HepG2 (cell line): ENCODE measurements around the gene APRT. TPM values are rescaled to one million over a fixed set of nuclear protein-coding genes. Genes with fewer than 3 reads are reported as not detected.

ENCODE experiments used
- CREM ChIP-seq, 2 experiments: sonication (generic) in 1 of 2; formaldehyde crosslinking in 1 of 2; IDR thresholded peaks; 2 replicates each; pipeline versions ENCODE4 v1.4.0 to v1.6.1; 2016 to 2020; ENCODE audit warnings: antibody characterized with exemption in 1 of 2, mild to moderate bottlenecking in 1 of 2, missing genetic modification reagents in 1 of 2
- ELF3 ChIP-seq: IDR thresholded peaks from 2 replicates; pipeline ENCODE4 v1.6.1; 2016; ENCODE audit warnings: missing genetic modification reagents, missing compliant biosample characterization
- GFI1 ChIP-seq: sonication (generic); formaldehyde crosslinking; IDR thresholded peaks from 2 replicates; pipeline ENCODE4 v1.5.0; 2020; ENCODE audit warnings: missing genetic modification reagents, mild to moderate bottlenecking, borderline replicate concordance
- HDAC1 ChIP-seq: sonication (generic); formaldehyde crosslinking; IDR thresholded peaks from 2 replicates; pipeline ENCODE4 v1.5.1; 2020; ENCODE audit warnings: mild to moderate bottlenecking, missing genetic modification reagents
- ONECUT2 ChIP-seq: sonication (generic); formaldehyde crosslinking; IDR thresholded peaks from 2 replicates; pipeline ENCODE4 v1.4.0; 2020; ENCODE audit warnings: missing genetic modification reagents
- PRPF4 ChIP-seq: fragments of 200-400 bp; formaldehyde crosslinking; IDR thresholded peaks from 2 replicates; pipeline ENCODE4 v1.6.1; 2016; ENCODE audit warnings: low read length, low read depth; ENCODE audit not compliant: poor library complexity, severe bottlenecking
- SMC3 ChIP-seq: IDR thresholded peaks from 2 replicates; pipeline ENCODE4 v1.6.1; 2011; ENCODE audit warnings: low read length, improper control_type of control experiment
- SOX5 ChIP-seq: IDR thresholded peaks from 2 replicates; pipeline ENCODE4 v1.6.1; 2016; ENCODE audit warnings: borderline replicate concordance
- SSRP1 ChIP-seq: IDR thresholded peaks from 2 replicates; pipeline ENCODE4 v1.6.1; 2016; ENCODE audit warnings: control low read depth
- SUZ12 ChIP-seq: fragments of 150-350 bp; IDR thresholded peaks from 2 replicates; pipeline ENCODE4 v1.6.1; 2014; ENCODE audit warnings: low read depth, low read length
- TBP ChIP-seq: sonication (generic); formaldehyde crosslinking; IDR thresholded peaks from 2 replicates; pipeline ENCODE4 v1.5.0; 2020; ENCODE audit warnings: missing genetic modification reagents
- ZBTB1 ChIP-seq: sonication (generic); formaldehyde crosslinking; IDR thresholded peaks from 2 replicates; pipeline ENCODE4 v1.4.0; 2020; ENCODE audit warnings: missing genetic modification reagents, borderline replicate concordance
- ZC3H13 ChIP-seq: sonication (generic); formaldehyde crosslinking; IDR thresholded peaks from 2 replicates; pipeline ENCODE4 v1.8.1; 2023; ENCODE audit warnings: mild to moderate bottlenecking, missing genetic modification reagents, moderate library complexity
- ZNF468 ChIP-seq: sonication (generic); formaldehyde crosslinking; IDR thresholded peaks from 2 replicates; pipeline ENCODE4 v1.8.0; 2022; ENCODE audit warnings: mild to moderate bottlenecking, moderate library complexity, missing genetic modification reagents
- ZNF703 ChIP-seq: sonication (generic); formaldehyde crosslinking; IDR thresholded peaks from 2 replicates; pipeline ENCODE4 v1.5.1; 2020; ENCODE audit warnings: missing genetic modification reagents, mild to moderate bottlenecking, moderate library complexity, borderline replicate concordance
- ZNF780A ChIP-seq: sonication (generic); formaldehyde crosslinking; IDR thresholded peaks from 2 replicates; pipeline ENCODE4 v1.8.0; 2022; ENCODE audit warnings: mild to moderate bottlenecking, missing genetic modification reagents, moderate library complexity
- polyA plus RNA-seq, 8 experiments: library from polyadenylated mRNA; depleted of rRNA in 3 of 8; stranded (reverse) in 7 of 8; unstranded in 1 of 8; fragments of >200 nt; fragmentation: Illumina TruSeq in 4 of 8; extraction: Trizol in 4 of 8; gene quantifications; 2 replicates each; pipeline versions ENCODE4 v1.2.1 to v1.2.3, GENCODE V29; 2011 to 2016; ENCODE audit warnings: low read depth in 4 of 8, missing spikeins in 1 of 8, mixed read lengths in 1 of 8; ENCODE audit not compliant: insufficient read depth in 1 of 8
- total RNA-seq, 5 experiments: library from RNA; depleted of rRNA; stranded (reverse); fragments of >200 nt; fragmentation: Illumina TruSeq; extraction: Trizol; gene quantifications; 2 replicates each; pipeline ENCODE4 v1.2.3, GENCODE V29; 2016; ENCODE audit warnings: low read depth in 1 of 5
- TF ChIP-seq, protein P1 (sequence below): sonication (generic); formaldehyde crosslinking; IDR thresholded peaks from 2 replicates; pipeline ENCODE4 v1.5.0; 2020; ENCODE audit warnings: missing genetic modification reagents, mild to moderate bottlenecking, borderline replicate concordance
- TF ChIP-seq, protein P2 (sequence below): fragments of 450-650 bp; IDR thresholded peaks from 2 replicates; pipeline ENCODE4 v1.6.1; 2017
- TF ChIP-seq, protein P3 (sequence below): sonication (generic); formaldehyde crosslinking; IDR thresholded peaks from 2 replicates; pipeline ENCODE4 v1.5.0; 2020; ENCODE audit warnings: mild to moderate bottlenecking, missing genetic modification reagents
- TF ChIP-seq, protein P4 (sequence below): sonication (generic); formaldehyde crosslinking; IDR thresholded peaks from 2 replicates; pipeline ENCODE4 v1.5.0; 2020; ENCODE audit warnings: missing genetic modification reagents
- TF ChIP-seq, protein P5 (sequence below): sonication (generic); formaldehyde crosslinking; IDR thresholded peaks from 2 replicates; pipeline ENCODE4 v1.4.0; 2020; ENCODE audit warnings: missing genetic modification reagents

The APRT gene
- total and polyA plus RNA-seq, 2 of the 13 experiments (the other 11 are each of a cell fraction or from before 2014, with no cell fraction given) = 155 to 242 TPM

DNA sequence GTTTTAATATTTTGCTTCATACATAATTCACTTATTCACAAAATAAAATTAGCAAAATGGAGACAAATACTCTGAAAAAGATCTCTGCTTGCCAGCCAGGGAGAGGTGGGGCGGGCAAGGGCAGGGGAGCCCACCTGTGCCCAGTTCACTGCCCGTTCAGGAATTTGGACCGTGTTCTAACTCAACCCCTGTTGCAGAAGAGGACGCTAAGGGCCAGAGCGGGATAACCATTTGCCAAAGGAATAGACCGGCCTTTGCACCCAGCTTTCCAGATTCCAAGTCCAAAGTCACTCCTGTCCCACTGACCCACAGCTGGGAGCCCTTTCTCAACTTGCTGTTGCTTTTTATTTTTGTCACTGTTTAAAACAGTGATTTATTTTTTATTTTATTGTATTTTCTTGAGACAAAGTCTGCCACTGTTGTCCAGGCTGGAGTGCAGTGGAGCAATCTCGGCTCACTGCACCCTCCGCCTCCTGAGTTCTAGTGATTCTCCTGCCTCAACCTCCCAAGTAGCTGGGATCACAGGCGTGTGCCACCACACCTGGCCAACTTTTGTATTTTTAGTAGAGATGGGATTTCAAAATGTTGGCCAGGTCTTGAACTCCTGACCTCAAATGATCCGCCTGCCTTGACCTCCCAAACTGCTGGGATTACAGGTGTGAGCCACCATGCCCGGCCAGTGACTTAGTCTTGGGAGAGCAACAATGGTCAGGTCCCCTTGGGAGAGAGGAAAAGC lies 24.0 kb downstream of the APRT start (continued):
- TF ChIP-seq, protein P1, sequence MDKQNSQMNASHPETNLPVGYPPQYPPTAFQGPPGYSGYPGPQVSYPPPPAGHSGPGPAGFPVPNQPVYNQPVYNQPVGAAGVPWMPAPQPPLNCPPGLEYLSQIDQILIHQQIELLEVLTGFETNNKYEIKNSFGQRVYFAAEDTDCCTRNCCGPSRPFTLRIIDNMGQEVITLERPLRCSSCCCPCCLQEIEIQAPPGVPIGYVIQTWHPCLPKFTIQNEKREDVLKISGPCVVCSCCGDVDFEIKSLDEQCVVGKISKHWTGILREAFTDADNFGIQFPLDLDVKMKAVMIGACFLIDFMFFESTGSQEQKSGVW (CRISPR knock-in tag) = no peak
- TF ChIP-seq ZC3H13 (CRISPR knock-in tag) (no peak), TBP (no peak), ELF3 (CRISPR knock-in tag) (no peak), HDAC1 (peak; percentile 62), PRPF4 (no peak), SOX5 (CRISPR knock-in tag) (peak; percentile 16; the same call in 1 of the 2 replicates), CREM (IDR thresholded peaks at IDR 0.05) (peak; percentile 24; the same call in 1 of the 2 replicates), CREM (CRISPR knock-in tag; IDR thresholded peaks at IDR 0.05) (no peak), ZNF703 (CRISPR knock-in tag) (no peak), SUZ12 (no peak), ZNF468 (CRISPR knock-in tag) (no peak), GFI1 (CRISPR knock-in tag) (peak; percentile 80; the same call in 1 of the 2 replicates), SSRP1 (CRISPR knock-in tag) (no peak), SMC3 (no peak), ZNF780A (CRISPR knock-in tag) (no peak), ONECUT2 (CRISPR knock-in tag) (no peak), ZBTB1 (CRISPR knock-in tag) (no peak)
- TF ChIP-seq, protein P2, sequence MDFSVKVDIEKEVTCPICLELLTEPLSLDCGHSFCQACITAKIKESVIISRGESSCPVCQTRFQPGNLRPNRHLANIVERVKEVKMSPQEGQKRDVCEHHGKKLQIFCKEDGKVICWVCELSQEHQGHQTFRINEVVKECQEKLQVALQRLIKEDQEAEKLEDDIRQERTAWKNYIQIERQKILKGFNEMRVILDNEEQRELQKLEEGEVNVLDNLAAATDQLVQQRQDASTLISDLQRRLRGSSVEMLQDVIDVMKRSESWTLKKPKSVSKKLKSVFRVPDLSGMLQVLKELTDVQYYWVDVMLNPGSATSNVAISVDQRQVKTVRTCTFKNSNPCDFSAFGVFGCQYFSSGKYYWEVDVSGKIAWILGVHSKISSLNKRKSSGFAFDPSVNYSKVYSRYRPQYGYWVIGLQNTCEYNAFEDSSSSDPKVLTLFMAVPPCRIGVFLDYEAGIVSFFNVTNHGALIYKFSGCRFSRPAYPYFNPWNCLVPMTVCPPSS = no peak
- TF ChIP-seq, protein P3, sequence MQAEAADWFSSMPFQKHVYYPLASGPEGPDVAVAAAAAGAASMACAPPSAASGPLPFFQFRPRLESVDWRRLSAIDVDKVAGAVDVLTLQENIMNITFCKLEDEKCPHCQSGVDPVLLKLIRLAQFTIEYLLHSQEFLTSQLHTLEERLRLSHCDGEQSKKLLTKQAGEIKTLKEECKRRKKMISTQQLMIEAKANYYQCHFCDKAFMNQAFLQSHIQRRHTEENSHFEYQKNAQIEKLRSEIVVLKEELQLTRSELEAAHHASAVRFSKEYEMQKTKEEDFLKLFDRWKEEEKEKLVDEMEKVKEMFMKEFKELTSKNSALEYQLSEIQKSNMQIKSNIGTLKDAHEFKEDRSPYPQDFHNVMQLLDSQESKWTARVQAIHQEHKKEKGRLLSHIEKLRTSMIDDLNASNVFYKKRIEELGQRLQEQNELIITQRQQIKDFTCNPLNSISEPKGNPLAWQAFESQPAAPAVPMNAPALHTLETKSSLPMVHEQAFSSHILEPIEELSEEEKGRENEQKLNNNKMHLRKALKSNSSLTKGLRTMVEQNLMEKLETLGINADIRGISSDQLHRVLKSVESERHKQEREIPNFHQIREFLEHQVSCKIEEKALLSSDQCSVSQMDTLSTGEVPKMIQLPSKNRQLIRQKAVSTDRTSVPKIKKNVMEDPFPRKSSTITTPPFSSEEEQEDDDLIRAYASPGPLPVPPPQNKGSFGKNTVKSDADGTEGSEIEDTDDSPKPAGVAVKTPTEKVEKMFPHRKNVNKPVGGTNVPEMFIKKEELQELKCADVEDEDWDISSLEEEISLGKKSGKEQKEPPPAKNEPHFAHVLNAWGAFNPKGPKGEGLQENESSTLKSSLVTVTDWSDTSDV (CRISPR knock-in tag) = no peak
- TF ChIP-seq, protein P4, sequence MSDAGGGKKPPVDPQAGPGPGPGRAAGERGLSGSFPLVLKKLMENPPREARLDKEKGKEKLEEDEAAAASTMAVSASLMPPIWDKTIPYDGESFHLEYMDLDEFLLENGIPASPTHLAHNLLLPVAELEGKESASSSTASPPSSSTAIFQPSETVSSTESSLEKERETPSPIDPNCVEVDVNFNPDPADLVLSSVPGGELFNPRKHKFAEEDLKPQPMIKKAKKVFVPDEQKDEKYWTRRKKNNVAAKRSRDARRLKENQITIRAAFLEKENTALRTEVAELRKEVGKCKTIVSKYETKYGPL = no peak
- TF ChIP-seq, protein P5, sequence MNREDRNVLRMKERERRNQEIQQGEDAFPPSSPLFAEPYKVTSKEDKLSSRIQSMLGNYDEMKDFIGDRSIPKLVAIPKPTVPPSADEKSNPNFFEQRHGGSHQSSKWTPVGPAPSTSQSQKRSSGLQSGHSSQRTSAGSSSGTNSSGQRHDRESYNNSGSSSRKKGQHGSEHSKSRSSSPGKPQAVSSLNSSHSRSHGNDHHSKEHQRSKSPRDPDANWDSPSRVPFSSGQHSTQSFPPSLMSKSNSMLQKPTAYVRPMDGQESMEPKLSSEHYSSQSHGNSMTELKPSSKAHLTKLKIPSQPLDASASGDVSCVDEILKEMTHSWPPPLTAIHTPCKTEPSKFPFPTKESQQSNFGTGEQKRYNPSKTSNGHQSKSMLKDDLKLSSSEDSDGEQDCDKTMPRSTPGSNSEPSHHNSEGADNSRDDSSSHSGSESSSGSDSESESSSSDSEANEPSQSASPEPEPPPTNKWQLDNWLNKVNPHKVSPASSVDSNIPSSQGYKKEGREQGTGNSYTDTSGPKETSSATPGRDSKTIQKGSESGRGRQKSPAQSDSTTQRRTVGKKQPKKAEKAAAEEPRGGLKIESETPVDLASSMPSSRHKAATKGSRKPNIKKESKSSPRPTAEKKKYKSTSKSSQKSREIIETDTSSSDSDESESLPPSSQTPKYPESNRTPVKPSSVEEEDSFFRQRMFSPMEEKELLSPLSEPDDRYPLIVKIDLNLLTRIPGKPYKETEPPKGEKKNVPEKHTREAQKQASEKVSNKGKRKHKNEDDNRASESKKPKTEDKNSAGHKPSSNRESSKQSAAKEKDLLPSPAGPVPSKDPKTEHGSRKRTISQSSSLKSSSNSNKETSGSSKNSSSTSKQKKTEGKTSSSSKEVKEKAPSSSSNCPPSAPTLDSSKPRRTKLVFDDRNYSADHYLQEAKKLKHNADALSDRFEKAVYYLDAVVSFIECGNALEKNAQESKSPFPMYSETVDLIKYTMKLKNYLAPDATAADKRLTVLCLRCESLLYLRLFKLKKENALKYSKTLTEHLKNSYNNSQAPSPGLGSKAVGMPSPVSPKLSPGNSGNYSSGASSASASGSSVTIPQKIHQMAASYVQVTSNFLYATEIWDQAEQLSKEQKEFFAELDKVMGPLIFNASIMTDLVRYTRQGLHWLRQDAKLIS (CRISPR knock-in tag) = no peak
